GM21529 (cell line): Measurements from ENCODE around the gene FEM1A.
"Not testable (repeated sequence)": the region's sequence is repeated elsewhere in the genome, so short reads cannot be mapped to it uniquely, and the experiment has no call there.

Experiments
- ATAC-seq: cut with Tn5 transposase; IDR thresholded peaks from one replicate; pipeline ENCODE4 v1.9.1; 2021; ENCODE audit not compliant: unreplicated experiment

FEM1A gene

DNA sequence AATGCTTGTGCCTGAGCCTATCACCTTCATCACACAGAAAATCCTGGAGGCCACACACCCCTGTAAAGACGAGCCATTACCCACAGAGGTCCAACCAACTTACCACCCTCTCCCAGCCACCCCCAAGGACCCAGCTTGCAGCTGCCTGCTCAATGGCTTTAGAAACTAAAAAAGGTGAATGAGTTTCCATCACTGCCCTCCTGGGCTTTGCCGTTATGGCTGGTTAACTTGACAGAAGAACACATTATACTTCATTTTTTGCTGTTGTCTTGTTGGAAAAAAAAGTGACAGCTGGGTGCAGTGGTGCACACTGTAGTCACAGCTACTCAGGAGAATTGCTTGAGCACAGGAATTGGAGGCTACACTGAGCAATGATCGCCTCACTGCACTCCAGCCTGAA lies 17.4 kb upstream of the FEM1A start:
- no peak for ATAC-seq

DNA sequence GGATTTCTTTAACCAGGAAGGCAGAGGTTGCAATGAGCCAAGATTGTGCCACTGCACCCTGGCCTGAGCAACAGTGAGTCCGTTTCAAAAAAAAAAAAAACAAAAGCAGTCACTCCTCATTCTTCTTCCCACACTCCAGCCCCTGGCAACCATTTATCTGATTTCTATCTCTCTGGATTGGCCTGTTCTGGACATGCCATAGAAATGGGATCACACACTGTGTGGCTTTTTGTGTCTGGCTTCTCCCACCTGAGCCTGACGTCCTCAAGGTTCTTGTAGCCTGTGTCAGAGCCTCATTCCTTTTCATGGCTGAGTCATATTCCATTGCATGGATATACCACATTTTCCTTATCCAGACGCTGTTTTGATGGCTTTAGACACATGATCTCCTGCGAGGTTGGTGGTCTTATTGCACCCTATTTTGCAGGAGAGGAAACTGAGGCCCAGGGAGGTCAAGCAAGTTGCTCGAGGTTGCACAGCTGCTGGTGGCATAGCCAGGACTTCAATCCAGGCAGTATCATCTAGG lies 15.8 kb upstream of the FEM1A start:
- no peak for ATAC-seq

DNA sequence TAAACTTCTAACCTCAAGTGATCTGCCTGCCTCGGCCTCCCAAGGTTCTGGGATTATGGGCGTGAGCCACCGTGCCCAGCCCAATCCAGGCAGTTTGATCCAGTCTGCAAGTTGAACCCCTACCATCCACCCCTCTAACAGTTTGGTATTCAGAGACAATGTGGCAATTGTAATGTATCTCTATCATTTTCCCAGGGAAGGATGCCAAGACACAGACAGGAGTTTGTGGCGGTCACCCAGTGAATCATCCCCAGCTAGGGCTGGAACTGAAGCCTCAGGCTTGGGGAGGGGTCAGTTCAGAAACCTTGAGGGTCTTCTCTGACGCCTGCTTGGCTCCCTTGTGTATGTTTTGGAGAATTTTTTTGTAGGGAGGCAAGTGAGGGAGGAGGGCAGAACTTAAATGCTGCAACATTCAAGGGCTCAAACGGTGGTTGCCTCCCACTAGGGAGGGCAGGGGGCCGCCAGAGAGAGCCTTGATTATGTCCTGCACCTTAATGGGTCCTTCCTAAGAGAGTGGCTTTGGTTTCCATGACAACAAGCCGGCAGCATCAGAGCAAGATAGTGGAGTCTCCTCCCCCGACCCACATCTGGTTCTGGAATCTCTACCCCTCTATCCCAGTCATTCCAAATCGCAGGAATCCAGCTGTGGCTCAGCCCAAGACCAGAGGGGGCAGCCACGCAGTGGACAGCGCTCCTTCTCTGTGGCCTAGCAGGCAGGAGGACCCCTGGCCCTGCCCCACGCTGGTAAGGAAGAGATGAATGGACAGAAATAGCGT lies 14.9 kb upstream of the FEM1A start:
- no peak for ATAC-seq

DNA sequence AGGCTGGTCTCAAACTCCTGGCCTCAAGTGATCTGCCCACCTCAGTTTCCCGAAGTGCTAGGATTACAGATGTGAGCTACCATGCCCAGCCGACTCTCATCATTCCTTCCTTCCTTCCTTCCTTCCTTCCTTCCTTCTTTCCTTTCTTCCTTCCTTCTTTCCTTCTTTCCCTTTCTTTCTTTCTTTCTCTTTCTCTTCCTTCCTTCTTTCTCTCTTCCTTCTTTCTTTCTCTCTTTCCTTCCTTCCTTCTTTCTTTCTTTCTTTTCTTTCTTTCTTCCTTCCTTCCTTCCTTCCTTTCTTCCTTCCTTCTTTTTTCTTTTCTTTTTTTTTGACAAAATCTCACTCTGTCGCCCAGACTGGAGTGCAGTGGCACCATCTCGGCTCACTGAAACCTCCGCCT lies 13.4 kb upstream of the FEM1A start:
- not testable (repeated sequence) for ATAC-seq

DNA sequence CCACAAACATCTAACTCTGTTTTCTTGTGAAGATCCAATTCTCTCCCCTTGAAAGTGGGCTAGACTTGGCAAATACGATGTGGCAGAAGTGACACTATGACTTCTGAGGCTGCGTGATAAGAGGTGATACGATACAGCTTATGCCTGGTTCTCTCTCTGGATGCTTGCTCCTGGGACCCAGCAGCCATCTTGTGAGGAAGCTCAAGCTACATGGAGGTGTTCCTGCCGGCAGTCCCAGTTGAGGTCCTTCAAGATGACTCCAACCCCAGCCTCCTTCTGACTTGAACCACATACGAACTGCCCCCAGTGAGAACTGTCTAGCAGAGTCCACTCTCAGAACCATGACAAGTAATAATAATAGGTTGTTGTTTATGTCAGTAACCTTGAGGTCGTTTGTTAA lies 10.7 kb upstream of the FEM1A start:
- ATAC-seq = no peak

DNA sequence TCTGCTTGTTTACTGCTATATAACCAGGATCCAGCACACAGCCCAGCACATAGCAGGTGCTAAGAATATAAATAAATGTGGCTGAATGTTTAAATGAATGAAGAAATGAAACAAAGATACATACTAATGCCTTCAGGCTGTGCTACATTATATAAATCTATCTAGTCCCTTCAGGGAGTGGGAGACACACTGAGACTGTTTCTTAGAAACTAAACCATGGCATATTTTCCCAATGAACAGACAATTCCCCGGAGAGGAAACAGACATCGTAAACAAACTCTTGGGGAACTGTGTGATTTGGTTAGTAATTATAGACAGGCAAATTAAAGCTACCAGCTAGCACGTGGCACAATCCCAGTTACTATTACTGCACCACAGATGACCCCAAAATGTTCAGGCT lies 9.7 kb upstream of the FEM1A start:
- no peak for ATAC-seq

DNA sequence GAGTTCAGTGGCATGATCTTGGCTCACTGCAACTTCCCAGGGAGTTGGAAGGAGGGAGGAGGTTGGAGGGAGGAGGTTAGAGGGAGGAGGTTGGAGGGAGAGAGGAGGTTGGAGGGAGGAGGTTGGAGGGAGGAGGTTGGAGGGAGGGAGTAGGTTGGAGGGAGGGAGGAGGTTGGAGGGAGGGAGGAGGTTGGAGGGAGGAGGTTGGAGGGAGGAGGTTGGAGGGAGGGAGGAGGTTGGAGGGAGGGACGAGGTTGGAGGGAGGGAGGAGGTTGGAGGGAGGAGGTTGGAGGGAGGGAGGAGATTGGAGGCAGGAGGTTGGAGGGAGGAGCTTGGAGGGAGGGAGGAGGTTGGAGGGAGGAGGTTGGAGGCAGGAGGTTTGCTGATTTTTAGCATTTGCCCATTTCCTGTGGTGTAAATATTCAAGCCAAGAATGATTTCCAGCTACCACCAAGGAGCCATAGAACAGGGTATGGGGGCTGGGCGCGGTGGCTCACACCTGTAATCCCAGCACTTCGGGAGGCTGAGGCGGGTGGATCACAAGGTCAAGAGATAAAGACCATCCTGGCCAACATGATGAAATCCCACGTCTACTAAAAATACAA lies 5.0 kb upstream of the FEM1A start:
- not testable (repeated sequence) for ATAC-seq

DNA sequence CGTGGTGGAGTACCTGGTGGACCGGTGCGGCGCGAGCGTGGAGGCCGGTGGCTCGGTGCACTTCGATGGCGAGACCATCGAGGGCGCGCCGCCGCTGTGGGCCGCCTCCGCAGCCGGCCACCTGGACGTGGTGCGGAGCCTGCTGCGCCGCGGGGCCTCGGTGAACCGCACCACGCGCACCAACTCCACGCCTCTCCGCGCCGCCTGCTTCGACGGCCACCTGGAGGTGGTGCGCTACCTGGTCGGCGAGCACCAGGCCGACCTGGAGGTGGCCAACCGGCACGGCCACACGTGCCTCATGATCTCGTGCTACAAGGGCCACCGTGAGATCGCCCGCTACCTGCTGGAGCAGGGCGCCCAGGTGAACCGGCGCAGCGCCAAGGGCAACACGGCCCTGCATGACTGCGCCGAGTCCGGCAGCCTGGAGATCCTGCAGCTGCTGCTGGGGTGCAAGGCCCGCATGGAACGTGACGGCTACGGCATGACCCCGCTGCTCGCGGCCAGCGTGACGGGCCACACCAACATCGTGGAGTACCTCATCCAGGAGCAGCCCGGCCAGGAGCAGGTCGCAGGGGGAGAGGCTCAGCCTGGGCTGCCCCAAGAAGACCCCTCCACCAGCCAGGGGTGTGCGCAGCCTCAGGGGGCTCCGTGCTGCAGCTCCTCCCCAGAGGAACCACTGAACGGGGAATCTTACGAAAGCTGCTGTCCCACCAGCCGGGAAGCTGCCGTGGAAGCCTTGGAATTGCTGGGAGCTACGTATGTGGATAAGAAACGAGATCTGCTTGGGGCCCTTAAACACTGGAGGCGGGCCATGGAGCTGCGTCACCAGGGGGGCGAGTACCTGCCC lies 708 bp downstream of the FEM1A start:
- not testable (repeated sequence) for ATAC-seq

DNA sequence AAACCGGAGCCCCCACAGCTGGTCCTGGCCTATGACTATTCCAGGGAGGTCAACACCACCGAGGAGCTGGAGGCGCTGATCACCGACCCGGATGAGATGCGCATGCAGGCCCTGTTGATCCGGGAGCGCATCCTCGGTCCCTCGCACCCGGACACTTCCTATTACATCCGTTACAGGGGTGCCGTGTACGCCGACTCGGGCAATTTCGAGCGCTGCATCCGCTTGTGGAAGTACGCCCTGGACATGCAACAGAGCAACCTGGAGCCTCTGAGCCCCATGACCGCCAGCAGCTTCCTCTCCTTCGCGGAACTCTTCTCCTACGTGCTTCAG lies 1.3 kb downstream of the FEM1A start:
- ATAC-seq = not testable (repeated sequence)

DNA sequence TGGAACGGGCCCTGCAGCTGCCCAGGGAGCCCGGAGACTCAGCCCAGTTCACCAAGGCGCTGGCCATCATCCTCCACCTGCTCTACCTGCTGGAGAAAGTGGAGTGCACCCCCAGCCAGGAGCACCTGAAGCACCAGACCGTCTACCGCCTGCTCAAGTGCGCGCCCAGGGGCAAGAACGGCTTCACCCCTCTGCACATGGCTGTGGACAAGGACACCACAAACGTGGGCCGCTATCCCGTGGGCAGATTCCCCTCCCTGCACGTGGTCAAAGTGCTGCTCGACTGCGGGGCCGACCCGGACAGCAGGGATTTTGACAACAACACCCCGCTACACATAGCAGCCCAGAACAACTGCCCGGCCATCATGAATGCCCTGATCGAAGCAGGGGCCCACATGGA lies 1.7 kb downstream of the FEM1A start:
- not testable (repeated sequence) for ATAC-seq

DNA sequence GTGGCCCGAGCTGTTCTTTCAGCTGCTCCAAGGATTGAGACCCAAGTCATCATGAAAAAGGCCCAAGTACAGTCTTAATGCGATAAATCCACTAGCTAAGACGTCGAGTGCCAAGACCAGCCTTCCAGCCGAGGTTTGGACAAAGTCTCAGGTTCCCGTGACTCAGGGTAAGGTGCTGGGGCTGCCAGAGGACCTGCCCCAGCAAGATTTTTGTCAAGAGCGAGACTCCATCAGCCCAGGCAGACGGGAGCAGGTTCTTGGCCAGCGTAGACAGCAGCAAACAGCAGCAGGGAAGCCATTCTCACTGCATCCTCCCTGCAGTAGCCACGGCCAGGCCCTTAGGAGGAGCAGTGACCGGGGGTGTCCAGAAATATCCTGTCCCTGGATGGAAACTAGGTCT lies 3.4 kb downstream of the FEM1A start:
- no peak for ATAC-seq

DNA sequence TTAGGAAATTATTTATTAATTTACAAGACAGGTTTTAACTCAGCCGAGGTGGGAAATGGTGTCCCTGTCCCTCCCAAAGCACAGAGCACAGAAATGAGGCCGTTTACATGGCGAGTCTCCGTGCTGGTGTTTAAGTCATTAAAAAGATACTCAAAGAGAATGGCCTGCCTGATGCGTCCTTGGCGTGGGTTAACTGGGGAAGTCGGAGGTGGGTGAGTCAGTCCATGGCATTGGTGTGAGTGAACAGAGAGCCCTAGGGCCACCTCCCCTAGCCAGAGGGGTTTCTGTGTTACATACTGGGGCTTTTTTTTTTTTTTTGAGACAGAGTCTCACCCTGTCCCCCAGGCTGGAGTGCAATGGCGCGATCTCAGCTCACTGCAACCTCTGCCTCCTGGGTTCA lies 3.9 kb downstream of the FEM1A start:
- ATAC-seq = no peak

DNA sequence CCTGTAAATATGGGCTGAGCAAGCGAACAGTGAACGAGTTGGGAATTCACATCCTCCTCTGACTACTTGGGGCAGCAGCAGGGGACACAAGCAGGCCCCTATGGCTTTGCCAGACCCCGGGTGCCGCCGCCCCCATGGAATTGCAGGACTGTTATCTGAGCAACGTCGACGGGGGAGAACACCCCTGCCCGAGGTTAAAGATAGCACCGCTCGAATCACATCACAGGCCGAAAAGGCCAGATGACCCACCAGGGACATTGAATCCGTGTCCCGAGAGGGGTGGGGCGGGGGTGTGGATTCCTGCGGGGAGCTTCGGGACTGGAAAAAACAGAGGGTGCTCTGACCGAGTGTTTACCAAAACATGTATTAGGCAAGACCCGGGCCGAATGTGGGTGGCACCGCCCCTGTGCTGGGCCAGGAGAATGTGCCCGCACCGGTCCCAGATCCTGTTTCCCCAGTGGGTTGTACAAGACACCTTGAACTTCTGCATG lies 9.1 kb downstream of the FEM1A start:
- ATAC-seq = no peak

DNA sequence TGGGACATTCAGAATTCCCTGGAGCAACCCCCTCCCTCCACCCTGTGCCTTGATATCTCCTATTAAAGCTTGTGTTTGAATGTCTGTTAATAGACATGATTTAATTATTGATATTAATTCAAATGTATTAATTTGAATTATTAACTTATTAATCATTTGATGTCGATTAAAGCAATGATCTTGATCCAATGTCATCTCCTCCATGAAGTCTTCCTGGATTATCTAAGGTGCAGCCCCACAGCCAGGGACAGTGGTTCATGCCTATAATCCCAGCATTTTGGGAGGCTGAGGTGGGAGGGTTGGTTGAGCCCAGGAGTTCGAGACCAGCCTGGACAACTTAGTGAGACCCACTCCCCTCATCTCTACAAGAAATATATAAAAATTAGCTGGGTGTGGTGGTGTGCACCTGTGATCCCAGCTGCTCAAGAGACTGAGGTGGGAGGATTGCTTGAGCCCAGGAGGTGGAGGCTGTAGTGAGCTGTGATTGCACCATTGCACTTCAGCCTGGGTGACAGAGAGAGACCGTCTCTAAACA lies 9.6 kb downstream of the FEM1A start:
- no peak for ATAC-seq

DNA sequence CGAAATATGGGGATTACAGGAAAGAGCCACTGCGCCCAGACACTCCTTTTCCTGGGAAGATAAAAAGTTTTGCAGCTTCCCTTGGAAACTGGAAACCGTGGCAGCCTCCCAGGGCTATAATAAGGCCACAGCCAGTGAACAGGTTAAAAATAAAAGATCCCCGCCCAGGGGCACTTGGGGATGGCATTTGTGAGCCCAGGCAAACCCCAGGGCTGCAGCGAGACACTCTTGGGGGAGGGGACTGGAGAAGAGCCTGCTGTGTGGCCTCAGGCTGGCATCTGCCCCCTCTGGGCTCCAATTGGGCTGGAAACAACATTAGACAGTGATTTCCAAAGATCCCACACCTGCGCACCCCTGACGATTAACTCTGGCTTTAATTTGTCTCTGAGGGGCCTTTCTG lies 11.2 kb downstream of the FEM1A start:
- ATAC-seq = no peak

DNA sequence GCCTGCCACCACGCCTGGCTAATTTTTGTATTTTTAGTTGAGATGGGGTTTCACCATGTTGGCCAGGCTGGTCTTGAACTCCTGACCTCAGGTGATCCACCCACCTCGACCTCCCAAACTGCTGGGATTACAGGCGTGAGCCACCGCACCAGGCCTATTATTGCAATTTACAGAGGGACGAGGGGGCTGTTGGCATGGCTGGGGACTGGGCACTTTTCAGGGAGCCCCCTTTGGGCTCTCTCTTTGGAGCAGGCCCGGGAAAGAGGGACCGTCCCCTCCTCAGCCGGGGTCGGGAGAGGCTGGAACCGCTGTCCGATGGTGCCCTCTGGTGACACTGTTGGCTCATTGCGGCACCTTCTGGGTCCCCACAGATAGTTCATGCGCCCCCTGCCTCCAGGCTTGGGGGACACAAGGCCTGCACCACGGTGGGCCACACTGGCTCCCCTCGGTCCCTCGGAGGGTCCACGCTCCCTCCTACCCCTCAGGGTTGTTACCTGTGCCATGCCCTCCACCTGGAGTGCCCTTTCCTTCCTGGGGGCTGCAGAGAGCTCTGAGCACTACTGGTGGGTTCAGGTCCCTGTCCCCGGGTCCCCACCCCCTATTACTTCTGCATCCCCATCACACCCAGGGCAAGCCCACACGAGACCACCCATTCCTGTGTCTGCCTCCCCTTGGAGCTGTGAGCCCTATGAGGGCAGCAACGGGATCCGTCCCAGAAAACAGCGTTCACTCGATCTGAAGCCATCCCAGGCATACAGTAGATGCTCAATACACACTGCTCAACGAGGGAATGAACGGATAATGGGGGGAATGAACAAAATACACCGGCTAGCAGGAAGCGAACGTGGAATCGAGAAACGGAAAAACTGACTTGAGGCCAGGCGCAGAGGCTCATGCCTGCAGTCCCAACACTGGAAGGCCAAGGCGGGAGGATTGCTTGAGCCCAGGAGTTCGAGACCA lies 12.5 kb downstream of the FEM1A start:
- no peak for ATAC-seq

DNA sequence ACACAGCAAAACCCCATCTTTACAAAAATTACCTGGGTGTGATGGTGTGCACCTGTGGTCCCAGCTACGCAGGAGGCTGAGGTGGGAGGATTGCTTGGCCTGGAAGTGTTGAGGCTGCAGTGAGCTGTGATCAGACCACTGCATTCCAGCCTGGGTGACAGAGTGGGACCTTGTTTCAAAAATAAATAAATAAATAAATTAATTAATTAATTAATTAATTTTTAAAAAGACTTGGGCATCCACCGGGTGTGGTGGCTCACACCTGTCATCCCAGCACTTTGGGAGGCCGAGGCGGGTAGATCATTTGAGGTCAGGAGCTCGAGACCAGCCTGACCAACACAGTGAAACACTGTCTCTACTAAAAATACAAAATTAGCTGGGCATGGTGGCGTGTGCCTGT lies 13.6 kb downstream of the FEM1A start:
- ATAC-seq = not testable (repeated sequence)

DNA sequence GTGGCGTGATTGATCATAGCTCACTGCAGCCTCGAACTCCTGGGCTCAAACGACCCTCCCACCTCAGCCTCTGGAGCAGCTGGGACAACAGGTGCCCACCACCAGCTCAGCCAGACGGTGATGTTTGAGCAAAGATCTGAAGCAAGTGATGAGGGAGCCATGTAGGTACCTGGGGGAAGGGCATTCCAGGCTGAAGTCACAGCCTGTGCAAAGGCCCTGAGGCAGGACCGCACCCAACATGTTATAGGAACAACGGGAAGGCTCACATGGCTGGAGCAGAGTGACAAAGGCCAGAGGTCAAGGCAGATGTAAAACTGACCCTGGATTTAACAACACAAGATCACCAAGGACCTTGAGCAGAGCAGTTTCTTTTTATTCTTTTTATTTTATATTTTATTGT lies 14.8 kb downstream of the FEM1A start:
- ATAC-seq = no peak

DNA sequence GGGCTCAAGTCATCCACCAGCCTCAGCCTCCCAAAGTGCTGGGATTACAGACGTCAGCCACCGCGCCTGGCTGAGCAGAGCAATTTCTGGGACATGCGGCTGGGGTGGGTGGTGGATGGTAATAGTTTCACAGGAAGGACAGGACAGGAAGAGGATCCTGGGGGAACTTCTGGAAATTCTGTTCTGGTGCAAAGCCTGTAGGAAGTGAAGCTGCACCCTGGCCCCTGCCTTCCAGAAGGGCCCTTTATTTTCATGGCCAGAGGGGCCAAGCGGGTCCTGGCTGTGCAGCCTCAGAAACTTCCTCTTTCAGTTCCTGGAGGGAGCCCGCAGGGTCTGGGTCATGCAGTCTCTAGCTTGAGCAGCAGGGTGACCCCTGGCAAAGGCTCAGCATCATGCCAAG lies 15.7 kb downstream of the FEM1A start:
- no peak for ATAC-seq
